ENCODE results near the gene BRS3.

- TF ChIP-seq POLR2A (IDR thresholded peaks at IDR 0.05; ENCODE audit: extremely low read depth, insufficient read length) (no peak), CTCF (IDR thresholded peaks at IDR 0.05; ENCODE audit: low read depth, low read length) (no peak), MYC (IDR thresholded peaks at IDR 0.05; ENCODE audit: low read depth, low read length) (no peak)
Measured at GRCh38 chrX:136446208-136446607, 41.5 kb upstream of the BRS3 start.

Measured in NB4 (cell line).